Heart left ventricle (tissue), 16 donors: ENCODE data around the gene KIF26B. TPM values are rescaled to one million over a fixed set of nuclear protein-coding genes. Genes with fewer than 3 reads are reported as not detected.
A peak's percentile ranks its signal among the peaks of the same experiment; 100 is the strongest.
"Not testable (repeated sequence)": the region's sequence is repeated elsewhere in the genome, so short reads cannot be mapped to it uniquely, and the experiment has no call there.

ENCODE experiments used
- ATAC-seq, 4 donors: fragments of 200-7000 bp; cut with Tn5 transposase; one replicate each; pipeline ENCODE4 v1.9.1; 2020 to 2022; ENCODE audit warnings: moderate library complexity in 4 of 4, mild to moderate bottlenecking in 3 of 4, moderate number of reproducible peaks in 1 of 4
- DNase-seq, 5 donors: peaks; one replicate each; pipeline ENCODE4 v3.0.0-alpha.2; 2020
- H3K27ac ChIP-seq, 12 donors: fragments of 200-600 bp; sonication (generic) in 4 of 12; one replicate each; pipeline versions ENCODE4 v1.5.0 to v1.8.0; 2016 to 2022; ENCODE audit warnings: mild to moderate bottlenecking in 2 of 12
- H3K27me3 ChIP-seq, 9 donors: fragments of 200-600 bp; sonication (generic) in 2 of 9; one replicate each; pipeline versions ENCODE4 v1.5.1 to v1.8.0; 2016 to 2022; ENCODE audit warnings: mild to moderate bottlenecking in 3 of 9
- H3K36me3 ChIP-seq, 9 donors: fragments of 200-600 bp; sonication (generic) in 2 of 9; one replicate each; pipeline versions ENCODE4 v1.5.0 to v1.8.0; 2018 to 2022; ENCODE audit warnings: mild to moderate bottlenecking in 2 of 9
- H3K4me1 ChIP-seq, 12 donors: fragments of 200-600 bp; sonication (generic) in 4 of 12; one replicate each; pipeline versions ENCODE4 v1.5.0 to v1.8.0; 2016 to 2022; ENCODE audit warnings: mild to moderate bottlenecking in 3 of 12
- H3K4me3 ChIP-seq, 12 donors: fragments of 200-600 bp; sonication (generic) in 4 of 12; one replicate each; pipeline versions ENCODE4 v1.5.0 to v1.8.0; 2017 to 2022; ENCODE audit warnings: mild to moderate bottlenecking in 9 of 12, moderate library complexity in 4 of 12
- H3K9me3 ChIP-seq, 12 donors: fragments of 200-600 bp; sonication (generic) in 4 of 12; one replicate each; pipeline versions ENCODE4 v1.5.0 to v1.8.0; 2016 to 2022; ENCODE audit warnings: mild to moderate bottlenecking in 1 of 12
- POLR2A ChIP-seq, 2 donors: fragments of 450-650 bp; IDR thresholded peaks; one replicate each; pipeline ENCODE4 v1.6.1; 2017; ENCODE audit warnings: antibody characterized with exemption in 2 of 2, mild to moderate bottlenecking in 2 of 2, moderate library complexity in 2 of 2
- WGBS, 4 donors: extraction: QIAGEN DNeasy Blood & Tissue Kit in 2 of 4; methylation state at CpG; one replicate each; pipeline versions ENCODE4 v1.1.5 to v1.1.7; 2013 to 2018; 5-methylcytosine and 5-hydroxymethylcytosine counted together
- intact Hi-C, 10 donors: fragments of 100-400 bp; cut with DNase I; formaldehyde crosslinking; loops; one replicate each; pipeline versions ENCODE4 v1.11.1 to v1.14.2; 2022
- polyA plus RNA-seq, 2 donors: library from polyadenylated mRNA; stranded (reverse); fragments of 200-250 nt; gene quantifications; one replicate each; pipeline ENCODE4 v1.2.3, GENCODE V29; 2013
- total RNA-seq, 9 donors: library from RNA; depleted of rRNA in 2 of 9; stranded (reverse); fragments of >200 nt in 2 of 9; fragmentation: NEBNext Ultra II Directional in 3 of 9; extraction: Animal tissue kit (Norgen Biotek cat#: 25700) in 3 of 9; gene quantifications; one replicate each; pipeline versions ENCODE4 v1.1.0 to v1.2.4, GENCODE V29; 2016 to 2023
- TF ChIP-seq, protein P1 (sequence below), 12 donors: fragments of 200-600 bp; sonication (generic) in 4 of 12; IDR thresholded peaks; one replicate each; pipeline versions ENCODE4 v1.5.0 to v1.8.0; 2018 to 2022; ENCODE audit warnings: antibody characterized with exemption in 12 of 12, mild to moderate bottlenecking in 5 of 12
- donor health status: ischemic (EF 13 %, LVEDD 7.1; RV severe dilation, severe dysfunction).
- donor health status: healthy with polysubstance abuse.
- donor health status: DM: no; HTN: yes; CAD: no.
- donor health status: DM: no; HTN: no; CAD: no.
- donor health status: ischemic (EF 25% LVEDD 6.9; RV normal size, moderate dysfunction).
- donor health status: ischemic (EF 25% LVEDD 5.7; RV mildly dilated, moderate dysfunction).
- donor health status: healthy.
- donor health status: DM: yes; HTN: yes; CAD: no.
- donor health status: ischemic (EF 35%, LVEDD 5.7; RV mildly dilated, moderate dysfunction).
- donor health status: nonischemic (EF 11% LVEDD 7.7; RV severe dilation, severe dysfunction).
- donor health status: DM: yes; HTN: yes; CAD: no.
- donor health status: PGD.
- donor health status: ischemic (EF 29% LVEDD 5.4; RV normal size, mild dysfunction).
- donor health status: nonischemic (EF 23%, LVEDD 6.1; RV moderate dilation, normal function).

Gene KIF26B
- total and polyA plus RNA-seq, 11 donors = 1.2 to 7.0 (median 2.3) TPM

DNA sequence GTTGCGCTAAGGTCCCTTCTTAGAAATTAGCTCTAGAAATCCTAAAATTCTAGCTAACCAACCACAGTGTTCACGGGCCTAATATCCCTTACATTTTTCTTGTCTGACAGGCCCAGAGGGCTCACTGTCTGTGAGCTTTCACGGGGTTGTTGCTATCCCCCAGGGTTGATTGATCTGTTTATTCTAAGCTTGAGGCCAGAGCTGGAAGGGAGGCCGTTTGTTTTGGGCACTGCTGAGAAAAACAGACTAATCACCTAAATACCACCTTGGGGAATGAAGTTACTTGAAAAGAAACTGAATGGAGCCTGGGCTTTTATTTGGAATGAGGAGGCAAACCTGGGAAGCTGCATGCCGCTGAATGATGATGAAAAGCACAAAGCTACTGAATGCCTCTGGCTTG, 162.4 kb downstream of the KIF26B start:
- H3K27me3 ChIP-seq = peaks cover 0 to 6% (median 0%) of the 10 kb centered on the region in 9 donors
- ATAC-seq (no peak), DNase-seq (no peak)
- peaks cover 0 to 8% (median 0%) of the 10 kb centered on the region in 12 donors for H3K4me1 ChIP-seq
- intact Hi-C loops = no loop called here
- no peak overlapping the region for H3K27ac ChIP-seq
- H3K9me3 ChIP-seq = no peaks in the 10 kb centered on the region
- 84 to 89% (median 87%) methylated on average over 5 of the region's 5 CpGs for WGBS, 4 donors
- TF ChIP-seq, protein P1, sequence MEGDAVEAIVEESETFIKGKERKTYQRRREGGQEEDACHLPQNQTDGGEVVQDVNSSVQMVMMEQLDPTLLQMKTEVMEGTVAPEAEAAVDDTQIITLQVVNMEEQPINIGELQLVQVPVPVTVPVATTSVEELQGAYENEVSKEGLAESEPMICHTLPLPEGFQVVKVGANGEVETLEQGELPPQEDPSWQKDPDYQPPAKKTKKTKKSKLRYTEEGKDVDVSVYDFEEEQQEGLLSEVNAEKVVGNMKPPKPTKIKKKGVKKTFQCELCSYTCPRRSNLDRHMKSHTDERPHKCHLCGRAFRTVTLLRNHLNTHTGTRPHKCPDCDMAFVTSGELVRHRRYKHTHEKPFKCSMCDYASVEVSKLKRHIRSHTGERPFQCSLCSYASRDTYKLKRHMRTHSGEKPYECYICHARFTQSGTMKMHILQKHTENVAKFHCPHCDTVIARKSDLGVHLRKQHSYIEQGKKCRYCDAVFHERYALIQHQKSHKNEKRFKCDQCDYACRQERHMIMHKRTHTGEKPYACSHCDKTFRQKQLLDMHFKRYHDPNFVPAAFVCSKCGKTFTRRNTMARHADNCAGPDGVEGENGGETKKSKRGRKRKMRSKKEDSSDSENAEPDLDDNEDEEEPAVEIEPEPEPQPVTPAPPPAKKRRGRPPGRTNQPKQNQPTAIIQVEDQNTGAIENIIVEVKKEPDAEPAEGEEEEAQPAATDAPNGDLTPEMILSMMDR (IDR thresholded peaks at IDR 0.05) = no peak
- TF ChIP-seq POLR2A (IDR thresholded peaks at IDR 0.05) = no peak
- H3K36me3 ChIP-seq = no peaks in the 10 kb centered on the region
- H3K4me3 ChIP-seq = no peak overlapping the region

DNA sequence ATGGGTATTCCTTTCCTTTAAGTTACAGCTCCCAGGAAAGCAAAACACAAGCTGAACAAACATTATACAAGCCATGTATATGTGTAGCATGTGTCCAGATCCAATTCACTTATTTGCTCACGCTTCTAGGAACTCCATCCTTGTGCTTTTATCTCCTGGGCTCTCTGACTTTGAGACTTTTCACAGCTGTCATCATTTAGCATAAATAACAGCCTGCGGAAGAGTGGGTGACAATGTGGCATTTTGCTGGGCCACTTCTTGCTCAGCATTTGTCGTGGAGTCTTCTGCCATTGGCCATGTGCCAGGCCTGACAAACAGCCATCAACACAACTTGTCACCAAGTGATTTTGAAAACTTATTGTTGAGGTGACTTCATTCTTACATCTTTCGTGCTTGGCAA, 164.3 kb downstream of the KIF26B start:
- WGBS, 4 donors = 37 to 45% (median 42%) methylated on average over 4 of the region's 4 CpGs
- intact Hi-C loops = no loop called here

DNA sequence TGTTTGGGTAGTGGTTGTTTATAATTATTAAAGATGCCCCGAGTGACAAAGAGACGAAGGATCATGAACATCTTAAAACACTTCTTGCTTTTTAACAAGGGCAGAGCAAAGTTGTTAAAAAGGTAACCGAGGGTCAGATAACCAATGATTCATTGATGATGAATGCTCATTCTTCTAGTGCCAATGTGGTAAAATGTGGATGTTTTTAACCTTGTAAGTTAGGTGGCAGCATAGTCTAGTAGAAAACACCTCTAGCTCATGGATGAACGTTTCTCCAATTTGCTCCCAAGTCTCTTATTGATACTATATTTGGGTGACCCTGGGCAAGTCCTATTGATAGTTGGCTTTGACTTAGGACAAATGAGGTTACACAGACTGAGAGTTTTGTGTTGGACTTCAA, 167.9 kb downstream of the KIF26B start:
- Histone ChIP-seq H3K9me3 (no peaks in the 10 kb centered on the region), H3K36me3 (no peaks in the 10 kb centered on the region), H3K27ac (no peak overlapping the region), H3K27me3 (no peaks in the 10 kb centered on the region), H3K4me1 (peaks cover 0 to 14% (median 0%) of the 10 kb centered on the region in 12 donors), H3K4me3 (no peak overlapping the region)
- ATAC-seq = no peak
- no peak for DNase-seq
- 66 to 73% (median 71%) methylated on average over 4 of the region's 4 CpGs for WGBS, 4 donors
- TF ChIP-seq, protein P1 (IDR thresholded peaks at IDR 0.05) = peak in 1 of 12 donors; percentile 13
- no peak for TF ChIP-seq POLR2A (IDR thresholded peaks at IDR 0.05)
- intact Hi-C loops = no loop called here

More for the DNA sequence above, 164.3 kb downstream of the KIF26B start:
- Histone ChIP-seq H3K27me3 (no peaks in the 10 kb centered on the region), H3K27ac (peak overlapping the region in 1 of 12 donors; percentile 19), H3K4me3 (no peak overlapping the region), H3K4me1 (peaks cover 0 to 8% (median 0%) of the 10 kb centered on the region in 12 donors), H3K9me3 (no peaks in the 10 kb centered on the region), H3K36me3 (no peaks in the 10 kb centered on the region)
- DNase-seq (no peak), ATAC-seq (no peak)
- TF ChIP-seq, protein P1 (IDR thresholded peaks at IDR 0.05) = no peak
- TF ChIP-seq POLR2A (IDR thresholded peaks at IDR 0.05) = no peak

DNA sequence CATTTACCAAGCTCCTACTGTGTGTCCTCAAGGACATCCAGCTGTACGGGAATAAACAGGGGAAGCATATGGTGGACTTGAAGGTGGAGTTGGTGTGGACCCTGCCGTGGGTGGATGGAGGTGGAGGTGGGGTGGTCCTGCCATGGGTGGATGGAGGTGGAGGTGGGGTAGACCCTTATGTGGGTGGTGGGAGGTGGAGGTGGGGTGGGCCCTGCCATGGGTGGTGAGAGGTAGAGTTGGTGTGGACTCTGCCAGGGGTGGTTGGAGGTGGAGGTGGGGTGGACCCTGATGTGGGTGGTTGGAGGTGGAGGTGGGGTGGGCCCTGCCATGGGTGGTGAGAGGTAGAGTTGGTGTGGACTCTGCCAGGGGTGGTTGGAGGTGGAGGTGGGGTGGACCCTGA, 169.0 kb downstream of the KIF26B start:
- 88 to 96% (median 93%) methylated on average over 2 of the region's 2 CpGs for WGBS, 4 donors
- H3K27ac ChIP-seq, H3K9me3 ChIP-seq, intact Hi-C loops, H3K36me3 ChIP-seq, H3K4me3 ChIP-seq, DNase-seq, ATAC-seq, H3K27me3 ChIP-seq: not testable (repeated sequence)
- H3K4me1 ChIP-seq = peaks cover 0 to 17% (median 0%) of the 10 kb centered on the region in 12 donors
